Measurements from ENCODE around the gene HERC5.
"Not testable (repeated sequence)": the region's sequence is repeated elsewhere in the genome, so short reads cannot be mapped to it uniquely, and the experiment has no call there.

Gene HERC5

DNA sequence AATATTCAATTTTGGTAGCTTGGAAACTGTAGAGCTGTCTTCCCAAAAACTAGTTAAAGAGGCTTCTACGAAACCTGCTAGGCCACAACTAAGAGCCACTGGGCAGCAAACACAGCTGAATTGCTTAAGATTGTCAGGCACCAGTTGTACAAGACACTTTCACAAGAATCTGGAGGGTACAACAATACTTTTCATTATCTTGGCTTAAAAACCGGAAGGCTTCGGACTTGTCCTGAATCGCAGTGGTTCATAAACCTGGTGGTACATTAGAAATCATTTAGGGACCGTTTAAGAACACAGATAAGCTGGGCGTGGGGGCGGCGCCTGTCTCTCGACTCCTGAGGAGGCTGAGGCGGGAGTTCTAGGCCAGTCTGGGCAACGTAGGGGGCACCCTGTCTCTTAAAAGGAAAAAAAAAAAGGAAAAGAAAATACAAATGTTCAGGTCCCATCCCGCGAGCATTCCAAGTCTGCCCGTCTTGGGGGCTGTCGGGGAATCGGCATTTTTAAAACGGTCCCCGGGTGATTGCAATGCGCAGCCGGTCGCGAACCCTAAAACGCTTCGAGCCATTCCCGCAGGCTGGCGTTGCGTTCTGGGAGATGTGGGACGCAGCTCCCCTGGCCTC is 65.9 kb downstream of the HERC5 start:
- no peak for DNase-seq (ENCODE audit: low read depth)

DNA sequence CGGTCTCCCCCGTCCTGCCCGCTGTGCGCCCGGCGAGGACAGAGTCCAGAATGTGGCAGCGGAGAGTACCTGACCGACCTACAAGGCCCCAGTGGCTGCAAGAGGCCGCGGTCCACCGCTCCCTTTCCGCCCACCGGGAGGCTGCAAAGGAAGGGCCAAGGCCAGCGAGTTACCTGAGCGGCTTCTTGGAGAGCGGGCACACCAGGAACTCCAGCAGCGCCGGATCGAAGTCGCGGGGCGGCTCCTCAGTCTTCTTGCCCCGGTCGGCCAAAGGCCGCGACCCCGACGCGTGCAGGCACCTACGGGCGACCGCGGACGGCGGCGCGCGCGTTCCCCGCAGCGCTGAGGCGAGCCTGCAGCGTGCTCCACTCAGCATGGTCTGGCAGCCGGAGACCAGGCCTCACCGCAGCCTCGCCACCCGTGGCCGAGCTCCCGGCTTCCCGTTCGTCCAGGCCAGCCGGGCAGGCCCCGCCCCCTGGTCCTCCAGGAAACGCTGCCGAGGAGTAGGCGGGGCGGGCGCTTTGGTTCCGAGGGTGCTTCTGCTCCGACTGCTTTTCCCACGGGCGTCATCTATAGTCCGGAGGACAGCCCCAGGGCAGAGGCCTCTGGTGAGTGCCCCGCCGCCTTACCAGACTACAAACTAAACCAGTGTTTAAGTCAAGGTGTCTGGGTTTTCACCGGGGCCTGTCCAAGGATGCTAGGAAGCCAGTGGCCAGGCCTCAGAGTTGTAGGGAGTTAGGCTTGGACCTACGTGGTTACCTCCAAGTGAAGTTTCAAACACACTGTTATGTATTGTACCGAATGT is 66.6 kb downstream of the HERC5 start, which contains the start of gene PYURF:
Gene PYURF, minus strand, starts transcription at position 452 of the 805 bp plus-strand sequence. Its CDS starts 76 bp downstream, at position 376.
- DNase-seq (ENCODE audit: low read depth), result peak; percentile 92

DNA sequence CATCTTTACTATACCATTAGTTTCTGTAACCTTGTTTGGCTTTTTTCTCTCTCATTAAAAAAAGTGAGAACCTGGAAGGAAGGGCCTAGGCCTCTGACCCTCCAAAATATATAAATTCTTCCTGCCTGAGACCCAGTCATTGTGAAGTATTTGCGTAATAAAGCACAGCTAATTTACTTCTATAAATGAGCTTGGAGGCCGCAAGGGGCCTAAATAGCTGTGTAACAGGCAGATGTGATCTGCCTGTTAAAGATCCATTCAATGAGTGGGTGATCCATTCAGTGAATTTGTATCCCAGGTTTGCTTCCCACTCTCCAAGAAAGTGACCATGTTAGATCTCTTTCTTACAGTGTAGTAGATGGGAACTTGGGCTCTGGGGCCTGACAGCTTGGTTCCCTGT is 67.3 kb downstream of the HERC5 start:
- no peak for DNase-seq (ENCODE audit: low read depth)

DNA sequence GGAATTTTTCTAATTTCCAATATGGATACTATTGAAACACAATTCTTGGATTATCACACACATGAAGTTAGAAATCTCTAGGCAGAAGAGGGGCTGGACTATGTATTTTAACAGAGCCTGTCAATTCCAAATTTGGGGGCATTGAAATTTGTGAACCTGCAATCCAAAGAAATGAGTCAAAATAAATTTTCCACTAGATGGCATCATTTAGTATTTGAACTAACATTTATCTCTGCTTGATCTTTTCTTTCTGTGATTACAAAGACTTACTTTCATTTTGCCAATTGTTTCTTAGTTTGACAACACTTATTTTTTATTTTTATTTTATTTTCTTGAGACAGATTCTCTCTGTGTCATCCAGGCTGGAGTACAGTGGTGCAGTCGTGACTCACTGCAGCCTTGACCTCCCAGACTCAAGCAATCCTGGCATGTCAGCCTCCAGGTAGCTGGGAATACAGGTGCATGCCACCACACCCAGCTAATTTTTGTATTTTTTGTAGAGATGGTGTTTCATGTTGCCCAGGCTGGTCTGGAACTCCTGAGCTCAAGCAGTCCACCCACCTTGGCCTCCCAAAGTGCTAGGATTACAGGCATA is 69.4 kb downstream of the HERC5 start:
- DNase-seq (ENCODE audit: low read depth), result no peak

DNA sequence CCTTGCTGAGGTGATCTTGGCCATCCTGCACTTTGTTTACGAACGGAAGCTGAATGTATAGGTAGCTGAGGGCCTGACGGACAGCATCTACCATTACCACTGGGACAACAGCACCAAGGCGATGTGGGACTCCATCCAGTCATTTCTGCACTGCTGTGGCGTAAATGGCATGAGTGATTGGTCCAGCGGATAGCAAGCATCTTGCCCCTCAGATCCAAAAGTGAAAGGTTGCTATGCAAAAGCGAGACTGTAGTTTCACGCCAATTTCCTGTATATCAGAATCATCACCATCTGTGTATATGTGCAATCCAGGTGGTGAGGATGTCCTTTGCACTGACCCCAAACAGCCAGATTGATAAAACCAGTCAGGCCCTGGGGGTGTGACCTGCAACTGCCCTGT is 70.9 kb downstream of the HERC5 start:
- no peak for DNase-seq (ENCODE audit: low read depth)

DNA sequence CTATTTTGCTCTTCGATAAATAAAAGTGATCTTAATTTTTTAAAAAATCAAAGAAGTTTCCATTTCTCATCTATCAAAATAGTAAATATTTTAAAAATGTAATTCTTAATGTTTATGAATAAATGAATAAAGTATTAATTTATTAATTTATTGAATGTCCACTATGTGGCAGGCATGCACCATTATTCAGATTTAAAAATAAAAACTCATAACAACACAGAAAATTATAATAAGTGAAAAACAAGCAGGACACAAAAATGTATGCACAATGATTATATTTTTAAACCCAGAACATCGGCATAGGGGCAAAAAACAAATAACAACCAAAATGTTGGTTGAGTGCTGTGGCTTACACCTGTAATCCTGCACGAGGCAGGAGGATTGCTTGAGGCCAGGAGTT is 71.9 kb downstream of the HERC5 start:
- no peak for DNase-seq (ENCODE audit: low read depth)

DNA sequence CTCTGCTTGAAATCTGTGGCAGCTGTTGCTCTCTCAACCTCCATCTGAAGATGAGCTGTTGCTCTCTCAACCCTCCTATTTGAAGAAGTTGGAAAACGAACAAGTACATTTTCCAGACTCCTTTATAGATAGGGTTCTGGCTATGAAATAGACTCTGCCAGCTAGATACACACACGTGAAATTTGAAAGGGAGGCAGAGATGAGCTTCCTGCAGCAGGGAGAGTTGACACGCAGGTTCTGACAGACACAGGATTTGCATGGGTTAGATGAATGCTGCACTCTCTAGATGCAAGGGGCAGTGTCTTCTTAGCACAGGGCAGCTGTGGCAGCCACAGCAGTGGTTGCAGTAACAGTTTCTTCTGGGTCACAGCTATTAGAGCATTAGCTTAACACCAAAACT is 74.6 kb downstream of the HERC5 start:
- DNase-seq (ENCODE audit: low read depth), result no peak

DNA sequence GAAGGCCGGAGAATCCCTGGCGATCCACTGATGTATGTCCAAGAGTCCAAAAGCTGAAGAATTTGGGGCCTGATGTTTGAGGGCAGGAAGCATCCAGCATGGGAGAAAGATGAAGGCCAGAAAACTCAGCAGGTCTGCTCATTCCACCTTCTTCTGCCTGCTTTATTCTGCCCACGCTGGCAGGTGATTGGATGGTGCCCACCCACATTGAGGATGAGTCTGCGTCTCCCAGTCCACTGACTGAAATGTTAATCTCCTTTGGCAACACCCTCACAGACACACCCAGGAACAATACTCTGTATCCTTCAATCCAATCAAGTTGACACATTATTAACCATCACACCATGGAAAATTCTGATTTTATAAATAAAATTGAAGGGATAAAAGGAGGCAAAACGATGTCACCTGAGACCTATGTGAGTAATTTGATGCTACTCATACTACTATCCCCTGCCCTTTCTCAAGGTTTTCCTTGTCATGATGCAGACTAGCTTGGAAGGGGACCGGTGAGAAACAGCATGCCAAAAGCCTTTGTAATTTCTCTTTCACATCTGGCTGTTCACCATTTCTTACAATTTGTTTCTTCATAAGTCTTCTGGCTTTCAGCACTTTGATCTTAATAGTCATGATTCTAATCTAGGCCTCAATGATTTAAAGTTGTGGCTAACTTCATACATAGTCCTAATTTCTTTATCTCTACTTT is 76.3 kb downstream of the HERC5 start:
- no peak for DNase-seq (ENCODE audit: low read depth)

DNA sequence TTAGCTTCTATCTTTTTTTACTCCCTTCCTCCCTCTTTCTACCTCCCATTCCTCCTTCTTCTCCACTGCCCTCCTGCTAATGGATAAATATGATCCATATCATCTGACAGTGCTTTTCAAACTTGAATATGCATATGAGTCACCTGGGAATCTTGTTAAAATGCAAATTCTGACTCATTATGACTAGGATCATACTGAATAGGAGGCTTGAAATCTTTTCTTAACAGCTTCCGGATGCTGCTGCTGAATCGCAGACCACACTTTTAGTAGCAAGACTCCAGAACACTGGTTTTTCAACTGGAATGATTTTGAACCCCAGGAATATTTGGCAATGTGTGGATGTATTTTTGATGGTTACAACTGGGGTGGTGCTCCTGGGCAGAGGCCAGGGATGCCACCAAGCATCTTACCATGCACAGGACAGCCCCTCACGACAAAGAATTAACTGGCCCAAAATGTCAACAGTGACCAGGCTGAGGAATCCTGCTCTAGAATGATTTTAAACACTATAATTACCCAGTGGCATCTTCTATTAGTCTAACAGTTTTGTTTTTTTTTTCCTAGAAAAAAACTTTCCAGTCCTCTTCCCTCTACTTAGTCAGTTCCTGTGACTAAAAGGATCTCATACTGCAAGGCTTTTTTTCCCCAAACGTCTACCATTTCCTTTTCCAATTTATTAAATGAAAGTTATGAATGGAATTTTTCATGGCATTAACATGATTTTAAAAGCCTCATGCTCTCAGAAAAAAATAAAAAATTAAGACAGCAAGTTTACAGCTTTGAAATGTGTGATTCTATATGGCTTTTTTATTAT is 77.2 kb downstream of the HERC5 start:
- peak; percentile 85 for DNase-seq (ENCODE audit: low read depth)

DNA sequence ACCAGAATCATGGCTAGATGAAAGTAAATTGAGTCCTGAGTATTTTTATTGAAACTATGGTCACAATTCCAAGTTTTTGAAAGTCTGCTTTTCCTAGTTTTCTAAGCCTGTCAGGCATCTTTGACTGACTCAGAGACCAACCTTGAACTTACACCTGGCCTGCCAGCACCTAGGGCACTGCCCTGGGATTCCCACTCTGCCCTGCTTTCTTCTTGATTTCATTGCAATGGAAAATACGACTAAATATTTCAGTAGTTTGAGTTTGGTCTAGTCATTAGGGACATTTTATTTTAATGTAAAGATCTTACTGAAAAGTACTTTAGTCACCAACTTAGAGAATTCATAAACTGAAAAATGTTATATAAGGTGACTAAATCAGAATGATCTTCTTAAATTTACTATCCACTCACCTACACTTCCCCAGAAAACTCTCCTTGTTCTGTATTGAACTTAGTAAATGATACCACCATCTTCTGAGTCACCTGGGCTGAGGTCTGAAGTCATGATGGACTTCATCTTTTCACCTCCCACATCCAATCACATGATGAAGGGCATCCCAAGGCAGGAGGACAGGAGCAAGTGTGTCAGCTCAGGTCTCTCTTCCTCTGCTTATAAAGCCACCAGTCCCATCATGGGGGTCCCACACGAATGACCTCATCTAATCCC is 78.3 kb downstream of the HERC5 start:
- DNase-seq (ENCODE audit: low read depth), result no peak

DNA sequence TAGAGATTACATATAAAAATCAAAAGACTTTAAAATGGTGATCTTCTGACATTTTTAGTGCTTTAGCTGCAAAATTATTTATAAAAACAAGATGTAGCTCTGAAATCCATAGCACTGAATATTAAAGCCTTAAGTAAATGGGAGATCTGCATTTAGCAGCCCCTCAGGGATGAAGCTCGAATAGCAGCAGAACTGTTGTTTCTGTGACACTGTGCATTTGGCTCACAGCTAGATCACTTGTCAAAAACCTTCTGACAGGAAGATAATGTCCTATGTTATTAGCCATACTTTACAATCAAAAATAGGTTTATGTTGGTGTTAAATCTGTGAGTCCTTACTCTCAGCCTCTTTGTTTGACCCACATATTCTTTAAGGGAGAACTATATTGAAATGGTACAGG is 80.8 kb downstream of the HERC5 start:
- DNase-seq (ENCODE audit: low read depth), result no peak

DNA sequence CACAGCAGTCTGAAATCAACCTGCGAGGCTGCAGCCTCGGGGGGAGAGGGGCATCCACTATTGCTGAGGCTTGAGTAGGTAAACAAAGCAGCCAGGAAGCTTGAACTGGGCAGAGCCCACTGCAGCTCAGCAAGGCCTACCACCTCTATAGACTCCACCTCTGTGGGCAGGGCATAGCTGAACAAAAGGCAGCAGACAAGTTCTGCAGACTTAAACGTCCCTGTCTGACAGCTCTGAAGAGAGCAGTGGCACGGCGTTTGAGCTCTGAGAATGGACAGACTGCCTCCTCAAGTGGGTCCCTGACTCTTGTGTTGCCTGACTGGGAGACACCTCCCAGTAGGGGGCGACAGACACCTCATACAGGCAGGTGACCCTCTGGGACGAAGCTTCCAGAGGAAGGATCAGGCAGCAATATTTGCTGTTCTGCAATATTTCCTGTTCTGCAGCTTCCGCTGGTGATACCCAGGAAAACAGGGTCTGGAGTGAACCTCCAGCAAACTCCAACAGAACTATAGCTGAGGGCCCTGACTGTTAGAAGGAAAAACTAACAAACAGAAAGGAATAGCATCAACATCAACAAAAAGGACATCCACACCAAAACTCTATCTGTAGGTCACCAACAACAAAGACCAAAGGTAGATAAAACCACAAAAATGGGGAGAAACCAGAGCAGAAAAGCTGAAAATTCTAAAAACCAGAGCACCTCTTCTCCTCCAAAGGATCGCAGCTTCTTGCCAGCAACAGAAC is 82.6 kb downstream of the HERC5 start:
- DNase-seq (ENCODE audit: low read depth), result not testable (repeated sequence)

DNA sequence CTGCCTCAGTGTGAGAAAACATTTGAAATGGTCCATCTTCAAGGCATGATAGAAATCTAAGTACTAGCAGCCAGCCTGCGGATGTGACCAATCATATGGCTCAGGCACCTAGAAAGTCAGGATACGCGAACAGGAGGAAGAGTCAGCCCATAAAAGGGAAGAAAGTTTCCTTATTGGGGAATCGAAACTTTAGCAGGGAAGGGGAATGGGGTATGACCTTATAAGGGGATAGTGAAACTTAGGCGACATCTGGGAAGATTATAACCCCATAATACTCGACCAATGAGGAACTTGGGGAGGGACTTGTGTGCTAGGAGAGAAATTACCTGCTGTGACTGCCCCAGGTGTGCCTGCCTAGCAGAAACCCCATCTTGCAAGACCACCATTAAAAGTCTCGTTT is 92.9 kb downstream of the HERC5 start:
- DNase-seq (ENCODE audit: low read depth), result no peak
